GM23338 (cell line): ENCODE data around the gene TENT4A. TPM values are rescaled to one million over a fixed set of nuclear protein-coding genes. Genes with fewer than 3 reads are reported as not detected.

Experiments used
- ATAC-seq: fragments of 200-7000 bp; cut with Tn5 transposase; 3 replicates; pipeline ENCODE4 v1.9.1; 2020
- DNase-seq: peaks from one replicate; pipeline ENCODE4 v3.0.0-alpha.2; 2015; ENCODE audit warnings: low spot score
- H2AFZ ChIP-seq: fragments of 200-600 bp; sonication (generic); 2 replicates; pipeline ENCODE4 v1.8.0; 2016; ENCODE audit warnings: antibody characterized with exemption, mild to moderate bottlenecking, moderate library complexity
- H3F3A ChIP-seq: fragments of 200-600 bp; sonication (generic); replicated peaks from 2 replicates; pipeline ENCODE4 v1.8.0; 2017; ENCODE audit warnings: antibody characterized with exemption, mixed run types, low read depth
- H3K27ac ChIP-seq: fragments of 200-600 bp; sonication (generic); 2 replicates; pipeline ENCODE4 v1.6.1; 2016; ENCODE audit warnings: low read depth
- H3K27me3 ChIP-seq: fragments of 200-600 bp; sonication (generic); 2 replicates; pipeline ENCODE4 v1.8.0; 2016; ENCODE audit warnings: mild to moderate bottlenecking, mixed run types, moderate library complexity; ENCODE audit not compliant: insufficient read depth
- H3K36me3 ChIP-seq: fragments of 200-600 bp; sonication (generic); 2 replicates; pipeline ENCODE4 v1.8.0; 2016; ENCODE audit warnings: mild to moderate bottlenecking; ENCODE audit not compliant: insufficient read depth
- H3K4me1 ChIP-seq: fragments of 200-600 bp; sonication (generic); 2 replicates; pipeline ENCODE4 v1.8.0; 2016; ENCODE audit warnings: mild to moderate bottlenecking, moderate library complexity; ENCODE audit not compliant: insufficient read depth
- H3K4me2 ChIP-seq: fragments of 200-600 bp; sonication (generic); 2 replicates; pipeline ENCODE4 v1.7.1; 2017; ENCODE audit warnings: mixed run types
- H3K4me3 ChIP-seq: fragments of 200-600 bp; sonication (generic); 2 replicates; pipeline ENCODE4 v1.6.1; 2016; ENCODE audit warnings: mixed run types
- H3K79me2 ChIP-seq: fragments of 200-600 bp; sonication (generic); replicated peaks from 2 replicates; pipeline ENCODE4 v1.8.0; 2017; ENCODE audit warnings: mild to moderate bottlenecking; ENCODE audit not compliant: insufficient read depth
- H3K9me2 ChIP-seq: fragments of 200-600 bp; sonication (generic); 2 replicates; pipeline ENCODE4 v1.8.0; 2017; ENCODE audit not compliant: insufficient read depth
- H4K20me1 ChIP-seq: fragments of 200-600 bp; sonication (generic); replicated peaks from 2 replicates; pipeline ENCODE4 v1.8.0; 2017; ENCODE audit warnings: mild to moderate bottlenecking; ENCODE audit not compliant: insufficient read depth
- H3K27ac Mint-ChIP-seq: 2 replicates; pipeline ENCODE4 v1.8.0; 2020; ENCODE audit warnings: inconsistent platforms, mild to moderate bottlenecking, moderate library complexity, mixed read lengths
- H3K27me3 Mint-ChIP-seq: 3 replicates; pipeline ENCODE4 v1.8.0; 2022; ENCODE audit warnings: low read depth, mild to moderate bottlenecking, moderate library complexity, mixed read lengths, inconsistent platforms; ENCODE audit not compliant: insufficient read depth, poor library complexity
- H3K36me3 Mint-ChIP-seq: 3 replicates; pipeline ENCODE4 v1.8.0; 2021; ENCODE audit warnings: low read depth, mild to moderate bottlenecking, inconsistent platforms, moderate library complexity, mixed read lengths
- H3K4me1 Mint-ChIP-seq: 3 replicates; pipeline ENCODE4 v1.8.0; 2020; ENCODE audit warnings: mild to moderate bottlenecking, inconsistent platforms, mixed read lengths
- H3K4me3 Mint-ChIP-seq: 3 replicates; pipeline ENCODE4 v1.8.0; 2021; ENCODE audit warnings: moderate library complexity, mild to moderate bottlenecking, inconsistent platforms, mixed read lengths
- H3K9me3 Mint-ChIP-seq: 3 replicates; pipeline ENCODE4 v1.8.0; 2020; ENCODE audit warnings: moderate library complexity, mild to moderate bottlenecking, inconsistent platforms, mixed read lengths
- CREB1 ChIP-seq: fragments of 250-450 bp; sonication (Bioruptor Pico); IDR thresholded peaks from 2 replicates; pipeline ENCODE4 v1.5.0; 2020; ENCODE audit warnings: low read depth, mild to moderate bottlenecking, moderate library complexity
- CTCF ChIP-seq, 2 experiments: fragments of 200-600 bp in 1 of 2; sonication (generic) in 1 of 2; conservative IDR thresholded peaks; 2 replicates each; pipeline versions ENCODE4 v1.5.1 to v1.6.1; 2016 to 2017; ENCODE audit warnings: antibody characterized with exemption in 2 of 2, low read depth in 2 of 2, mild to moderate bottlenecking in 2 of 2, moderate library complexity in 1 of 2
- ETS1 ChIP-seq: IDR thresholded peaks from 2 replicates; pipeline ENCODE4 v1.6.1; 2016; ENCODE audit warnings: antibody characterized with exemption
- EZH2 ChIP-seq: fragments of 200-600 bp; sonication (generic); IDR thresholded peaks from one replicate; pipeline ENCODE4 v1.8.0; 2017; ENCODE audit warnings: antibody characterized with exemption, mild to moderate bottlenecking, low read depth; ENCODE audit not compliant: unreplicated experiment
- EZH2phosphoT487 ChIP-seq: fragments of 200-600 bp; sonication (generic); IDR thresholded peaks from one replicate; pipeline ENCODE4 v1.8.1; 2018; ENCODE audit warnings: antibody characterized with exemption; ENCODE audit not compliant: unreplicated experiment
- JUNB ChIP-seq: IDR thresholded peaks from one replicate; pipeline ENCODE4 v1.6.1; 2016; ENCODE audit warnings: antibody characterized with exemption; ENCODE audit not compliant: unreplicated experiment
- NANOG ChIP-seq: IDR thresholded peaks from 2 replicates; pipeline ENCODE4 v1.6.1; 2016; ENCODE audit warnings: antibody characterized with exemption, borderline replicate concordance
- STAT1 ChIP-seq: IDR thresholded peaks from one replicate; pipeline ENCODE4 v1.6.1; 2016; ENCODE audit warnings: antibody characterized with exemption; ENCODE audit not compliant: unreplicated experiment
- ZNF114 ChIP-seq: fragments of 250-450 bp; sonication (Bioruptor Pico); IDR thresholded peaks from 2 replicates; pipeline ENCODE4 v1.5.0; 2020; ENCODE audit warnings: mild to moderate bottlenecking, moderate library complexity
- ZNF331 ChIP-seq: fragments of 250-450 bp; sonication (Bioruptor Pico); IDR thresholded peaks from 2 replicates; pipeline ENCODE4 v1.5.0; 2020; ENCODE audit warnings: low read depth, mild to moderate bottlenecking, moderate library complexity
- polyA plus RNA-seq: library from polyadenylated mRNA; unstranded; fragments of >200 nt; fragmentation: Nextera tagmentation; extraction: Ambion mirVana; gene quantifications from 2 replicates; pipeline ENCODE4 v1.2.1, GENCODE V29; 2016
- total RNA-seq: library from RNA; depleted of rRNA; stranded (reverse); fragments of >200 nt; shearing (Covaris generic); gene quantifications from 2 replicates; pipeline ENCODE4 v1.2.3, GENCODE V29; 2014
- TF ChIP-seq, protein P1 (sequence below): IDR thresholded peaks from one replicate; pipeline ENCODE4 v1.6.1; 2018; ENCODE audit warnings: antibody characterized with exemption; ENCODE audit not compliant: unreplicated experiment

The TENT4A gene
- total and polyA plus RNA-seq, 2 experiments from 2014 or later, result 5.3 to 24.0 TPM

GRCh38 chr5:6733411-6734242, 20.4 kb downstream of the TENT4A start (continued):
- TF ChIP-seq, protein P1, sequence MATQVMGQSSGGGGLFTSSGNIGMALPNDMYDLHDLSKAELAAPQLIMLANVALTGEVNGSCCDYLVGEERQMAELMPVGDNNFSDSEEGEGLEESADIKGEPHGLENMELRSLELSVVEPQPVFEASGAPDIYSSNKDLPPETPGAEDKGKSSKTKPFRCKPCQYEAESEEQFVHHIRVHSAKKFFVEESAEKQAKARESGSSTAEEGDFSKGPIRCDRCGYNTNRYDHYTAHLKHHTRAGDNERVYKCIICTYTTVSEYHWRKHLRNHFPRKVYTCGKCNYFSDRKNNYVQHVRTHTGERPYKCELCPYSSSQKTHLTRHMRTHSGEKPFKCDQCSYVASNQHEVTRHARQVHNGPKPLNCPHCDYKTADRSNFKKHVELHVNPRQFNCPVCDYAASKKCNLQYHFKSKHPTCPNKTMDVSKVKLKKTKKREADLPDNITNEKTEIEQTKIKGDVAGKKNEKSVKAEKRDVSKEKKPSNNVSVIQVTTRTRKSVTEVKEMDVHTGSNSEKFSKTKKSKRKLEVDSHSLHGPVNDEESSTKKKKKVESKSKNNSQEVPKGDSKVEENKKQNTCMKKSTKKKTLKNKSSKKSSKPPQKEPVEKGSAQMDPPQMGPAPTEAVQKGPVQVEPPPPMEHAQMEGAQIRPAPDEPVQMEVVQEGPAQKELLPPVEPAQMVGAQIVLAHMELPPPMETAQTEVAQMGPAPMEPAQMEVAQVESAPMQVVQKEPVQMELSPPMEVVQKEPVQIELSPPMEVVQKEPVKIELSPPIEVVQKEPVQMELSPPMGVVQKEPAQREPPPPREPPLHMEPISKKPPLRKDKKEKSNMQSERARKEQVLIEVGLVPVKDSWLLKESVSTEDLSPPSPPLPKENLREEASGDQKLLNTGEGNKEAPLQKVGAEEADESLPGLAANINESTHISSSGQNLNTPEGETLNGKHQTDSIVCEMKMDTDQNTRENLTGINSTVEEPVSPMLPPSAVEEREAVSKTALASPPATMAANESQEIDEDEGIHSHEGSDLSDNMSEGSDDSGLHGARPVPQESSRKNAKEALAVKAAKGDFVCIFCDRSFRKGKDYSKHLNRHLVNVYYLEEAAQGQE, result no peak
- no peak for TF ChIP-seq JUNB
- TF ChIP-seq CREB1 (CRISPR knock-in tag), result no peak
- TF ChIP-seq ZNF114 (CRISPR knock-in tag), result no peak
- TF ChIP-seq EZH2phosphoT487, result no peak
- TF ChIP-seq ZNF331, result no peak
- no peak for TF ChIP-seq EZH2
- TF ChIP-seq ETS1, result no peak
- TF ChIP-seq NANOG, result no peak
- no peak for TF ChIP-seq STAT1

- H3K27ac Mint-ChIP-seq, result no peak overlapping the region
- no peak overlapping the region for H3K4me3 Mint-ChIP-seq
- Histone ChIP-seq H3K4me1 (peaks cover 3% of the 10 kb centered on the region; the same call in 1 of the 2 replicates), H3K36me3 (peaks cover 9% of the 10 kb centered on the region; the same call in 1 of the 2 replicates), H3K4me3 (no peak overlapping the region), H4K20me1 (peaks cover 59% of the 10 kb centered on the region), H3K79me2 (peaks cover 80% of the 10 kb centered on the region), H3K4me2 (no peak overlapping the region), H3F3A (no peaks in the 10 kb centered on the region), H3K27me3 (no peaks in the 10 kb centered on the region), H2AFZ (no peak overlapping the region), H3K27ac (no peak overlapping the region), H3K9me2 (no peaks in the 10 kb centered on the region)
- H3K27me3 Mint-ChIP-seq, result peaks cover 5% of the 10 kb centered on the region
- no peaks in the 10 kb centered on the region for H3K9me3 Mint-ChIP-seq
- peaks cover 14% of the 10 kb centered on the region for H3K36me3 Mint-ChIP-seq
- ATAC-seq, result no peak
- no peak for DNase-seq
- peaks cover 21% of the 10 kb centered on the region for H3K4me1 Mint-ChIP-seq
- no peak for TF ChIP-seq ZNF331
- TF ChIP-seq STAT1, result no peak
- no peak for TF ChIP-seq ZNF114 (CRISPR knock-in tag)
- TF ChIP-seq JUNB, result no peak
- no peak for TF ChIP-seq EZH2phosphoT487
- no peak for TF ChIP-seq CTCF (conservative IDR thresholded peaks at IDR 0.05; ENCODE audit: low read depth in 2 of 2)
These were observed 21.0 kb downstream of the TENT4A start for GRCh38 chr5:6734243-6734700.
